HG02852 (cell line): Measurements from ENCODE around the gene HMOX1.
"Not testable (repeated sequence)": the region's sequence is repeated elsewhere in the genome, so short reads cannot be mapped to it uniquely, and the experiment has no call there.

Experiments
- ATAC-seq: cut with Tn5 transposase; IDR thresholded peaks from one replicate; pipeline ENCODE4 v1.9.1; 2021; ENCODE audit warnings: mild to moderate bottlenecking, moderate library complexity; ENCODE audit not compliant: unreplicated experiment

Gene HMOX1

GRCh38 chr22:35378621-35379020, 2.3 kb upstream of the HMOX1 start:
- ATAC-seq, result no peak

GRCh38 chr22:35379146-35379993, 1.5 kb upstream of the HMOX1 start:
- ATAC-seq, result no peak

- no peak for ATAC-seq
Observed at GRCh38 chr22:35380013-35380412, 883 bp upstream of the HMOX1 start.

- no peak for ATAC-seq
Observed at GRCh38 chr22:35381424-35382009, 621 bp downstream of the HMOX1 start.

- ATAC-seq, result no peak
Observed at GRCh38 chr22:35383679-35384071, 2.8 kb downstream of the HMOX1 start.

GRCh38 chr22:35384527-35384926, 3.6 kb downstream of the HMOX1 start:
- ATAC-seq, result no peak

GRCh38 chr22:35384975-35385588, 4.2 kb downstream of the HMOX1 start:
- ATAC-seq, result no peak

GRCh38 chr22:35386670-35387288, 5.9 kb downstream of the HMOX1 start:
- no peak for ATAC-seq

GRCh38 chr22:35390933-35391332, 10.0 kb downstream of the HMOX1 start:
- ATAC-seq, result no peak

- ATAC-seq, result no peak
Observed at GRCh38 chr22:35392357-35392756, 11.5 kb downstream of the HMOX1 start.

- no peak for ATAC-seq
Observed at GRCh38 chr22:35393116-35394010, 12.5 kb downstream of the HMOX1 start.

GRCh38 chr22:35394011-35394312, 13.1 kb downstream of the HMOX1 start:
- no peak for ATAC-seq

- no peak for ATAC-seq
Observed at GRCh38 chr22:35394810-35395563, 14.1 kb downstream of the HMOX1 start.

- not testable (repeated sequence) for ATAC-seq
Observed at GRCh38 chr22:35396622-35397021, 15.7 kb downstream of the HMOX1 start.

GRCh38 chr22:35397095-35397904, 16.4 kb downstream of the HMOX1 start:
- ATAC-seq, result no peak

GRCh38 chr22:35398591-35398973, 17.7 kb downstream of the HMOX1 start:
- ATAC-seq, result no peak

GRCh38 chr22:35399114-35399677, 18.3 kb downstream of the HMOX1 start:
- ATAC-seq, result no peak

- ATAC-seq, result peak; percentile 95
Observed at GRCh38 chr22:35399678-35400500, 19.0 kb downstream of the HMOX1 start, which contains the start of gene MCM5. MCM5 (plus strand) TSS chr22:35400140; CDS start chr22:35400439, 299 bp downstream.
